RWPE2 (cell line): ENCODE results near the gene SSX2IP.

Experiments
- ATAC-seq: fragments of 200-7000 bp; cut with Tn5 transposase; 3 replicates; pipeline ENCODE4 v1.9.1; 2021; ENCODE audit warnings: low read depth
- DNase-seq: peaks from one replicate; pipeline ENCODE4 v3.0.0-alpha.2; 2020; ENCODE audit warnings: low spot score
- H3K27ac ChIP-seq: fragments of 450-650 bp; 2 replicates; pipeline ENCODE4 v1.5.1; 2017; ENCODE audit warnings: mild to moderate bottlenecking; ENCODE audit not compliant: poor library complexity, severe bottlenecking
- H3K27me3 ChIP-seq: fragments of 250-450 bp; sonication (Bioruptor Pico); 2 replicates; pipeline ENCODE4 v1.5.1; 2021; ENCODE audit warnings: mild to moderate bottlenecking, moderate library complexity; ENCODE audit not compliant: insufficient read depth, poor library complexity, severe bottlenecking
- H3K36me3 ChIP-seq: fragments of 250-450 bp; sonication (Bioruptor Pico); 2 replicates; pipeline ENCODE4 v1.5.1; 2020; ENCODE audit warnings: low read depth, mild to moderate bottlenecking, moderate library complexity
- H3K4me1 ChIP-seq: fragments of 250-450 bp; sonication (Bioruptor Pico); 2 replicates; pipeline ENCODE4 v1.5.1; 2021; ENCODE audit warnings: mild to moderate bottlenecking, moderate library complexity; ENCODE audit not compliant: insufficient read depth, poor library complexity, severe bottlenecking
- H3K4me3 ChIP-seq: fragments of 250-450 bp; sonication (Bioruptor Pico); 2 replicates; pipeline ENCODE4 v1.5.1; 2021; ENCODE audit warnings: mild to moderate bottlenecking, moderate library complexity; ENCODE audit not compliant: severe bottlenecking
- H3K9me3 ChIP-seq: fragments of 250-450 bp; sonication (Bioruptor Pico); 2 replicates; pipeline ENCODE4 v1.5.1; 2021; ENCODE audit warnings: mild to moderate bottlenecking, moderate library complexity; ENCODE audit not compliant: severe bottlenecking
- CTCF ChIP-seq: fragments of 450-650 bp; IDR thresholded peaks from one replicate; pipeline ENCODE4 v1.5.1; 2017; ENCODE audit warnings: mild to moderate bottlenecking, moderate library complexity; ENCODE audit not compliant: poor library complexity, severe bottlenecking

Gene SSX2IP

GRCh38 chr1:84674021-84674420 lies 16.2 kb downstream of the SSX2IP start:
- Histone ChIP-seq H3K27ac (no peak overlapping the region), H3K36me3 (peaks cover 12% of the 10 kb centered on the region), H3K4me1 (peaks cover 7% of the 10 kb centered on the region), H3K9me3 (no peaks in the 10 kb centered on the region), H3K4me3 (no peak overlapping the region), H3K27me3 (no peaks in the 10 kb centered on the region)
- DNase-seq (no peak), ATAC-seq (no peak)
- TF ChIP-seq CTCF = no peak

GRCh38 chr1:84672080-84672854 lies 18.0 kb downstream of the SSX2IP start:
- no peak overlapping the region for H3K27ac ChIP-seq
- peaks cover 14% of the 10 kb centered on the region for H3K36me3 ChIP-seq
- peaks cover 7% of the 10 kb centered on the region for H3K4me1 ChIP-seq
- H3K4me3 ChIP-seq = no peak overlapping the region
- H3K27me3 ChIP-seq = no peaks in the 10 kb centered on the region
- DNase-seq = no peak
- TF ChIP-seq CTCF = no peak
- no peak for ATAC-seq
- H3K9me3 ChIP-seq = no peaks in the 10 kb centered on the region

- no peaks in the 10 kb centered on the region for H3K27me3 ChIP-seq
- H3K4me3 ChIP-seq = no peak overlapping the region
- peak overlapping the region; percentile 28 for H3K27ac ChIP-seq
- H3K9me3 ChIP-seq = no peaks in the 10 kb centered on the region
- DNase-seq = no peak
- peak; percentile 74 for ATAC-seq
- H3K36me3 ChIP-seq = peaks cover 20% of the 10 kb centered on the region
- peaks cover 20% of the 10 kb centered on the region for H3K4me1 ChIP-seq
- TF ChIP-seq CTCF = no peak
These were observed 20.4 kb downstream of the SSX2IP start for GRCh38 chr1:84669831-84670230.

- H3K4me3 ChIP-seq = no peak overlapping the region
- ATAC-seq (no peak), DNase-seq (no peak)
- no peaks in the 10 kb centered on the region for H3K27me3 ChIP-seq
- no peak overlapping the region for H3K27ac ChIP-seq
- peaks cover 16% of the 10 kb centered on the region for H3K4me1 ChIP-seq
- peak; percentile 27 for TF ChIP-seq CTCF
- no peaks in the 10 kb centered on the region for H3K9me3 ChIP-seq
- peaks cover 29% of the 10 kb centered on the region for H3K36me3 ChIP-seq
These were observed 22.1 kb downstream of the SSX2IP start for GRCh38 chr1:84668185-84668584.

DNA sequence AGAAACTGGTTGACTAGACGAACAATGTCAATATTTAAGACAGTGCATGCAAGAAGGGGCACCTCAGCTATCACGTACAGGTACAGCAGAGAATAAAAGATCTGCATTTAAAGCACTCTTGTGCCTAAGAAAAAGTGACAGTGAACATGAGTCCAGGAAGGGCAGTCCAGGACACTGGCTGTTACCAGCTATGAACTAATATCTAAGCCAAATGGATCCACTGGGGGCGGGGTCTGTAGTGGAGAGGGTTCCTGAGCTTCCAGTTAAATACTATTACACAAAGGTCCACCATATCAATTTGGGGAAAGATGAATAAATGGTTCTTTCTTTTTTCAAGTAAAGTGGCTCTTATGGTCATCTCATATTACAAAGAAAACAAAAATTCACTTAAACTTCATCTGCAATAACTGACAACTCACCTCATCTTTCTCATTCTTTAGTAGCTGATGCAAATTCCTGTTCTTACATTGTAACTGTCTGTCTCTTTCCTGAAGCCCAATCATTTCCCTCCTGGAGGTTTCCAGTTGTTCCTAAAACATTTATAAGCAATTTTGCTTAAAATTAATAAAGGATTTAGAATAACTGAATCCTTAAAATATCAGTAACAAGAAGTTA lies 24.5 kb downstream of the SSX2IP start:
- ATAC-seq = peak; percentile 78
- peaks cover 46% of the 10 kb centered on the region for H3K36me3 ChIP-seq
- H3K4me1 ChIP-seq = peaks cover 16% of the 10 kb centered on the region
- peak overlapping the region; percentile 44 for H3K27ac ChIP-seq
- no peak for DNase-seq
- TF ChIP-seq CTCF = no peak
- H3K9me3 ChIP-seq = no peaks in the 10 kb centered on the region
- H3K27me3 ChIP-seq = no peaks in the 10 kb centered on the region
- H3K4me3 ChIP-seq = no peak overlapping the region
